Skeletal muscle cell (primary cell): ENCODE results near the gene YY2.
"Not testable (repeated sequence)": the region's sequence is repeated elsewhere in the genome, so short reads cannot be mapped to it uniquely, and the experiment has no call there.

Experiments used
- DNase-seq: peaks from one replicate; pipeline ENCODE4 v3.0.0-alpha.2; 2010; ENCODE audit warnings: low read depth
- H3K4me3 ChIP-seq: 2 replicates; pipeline ENCODE4 v1.5.1; 2011; ENCODE audit warnings: low read depth, mild to moderate bottlenecking, control low read depth, low read length, moderate library complexity

Gene YY2

DNA sequence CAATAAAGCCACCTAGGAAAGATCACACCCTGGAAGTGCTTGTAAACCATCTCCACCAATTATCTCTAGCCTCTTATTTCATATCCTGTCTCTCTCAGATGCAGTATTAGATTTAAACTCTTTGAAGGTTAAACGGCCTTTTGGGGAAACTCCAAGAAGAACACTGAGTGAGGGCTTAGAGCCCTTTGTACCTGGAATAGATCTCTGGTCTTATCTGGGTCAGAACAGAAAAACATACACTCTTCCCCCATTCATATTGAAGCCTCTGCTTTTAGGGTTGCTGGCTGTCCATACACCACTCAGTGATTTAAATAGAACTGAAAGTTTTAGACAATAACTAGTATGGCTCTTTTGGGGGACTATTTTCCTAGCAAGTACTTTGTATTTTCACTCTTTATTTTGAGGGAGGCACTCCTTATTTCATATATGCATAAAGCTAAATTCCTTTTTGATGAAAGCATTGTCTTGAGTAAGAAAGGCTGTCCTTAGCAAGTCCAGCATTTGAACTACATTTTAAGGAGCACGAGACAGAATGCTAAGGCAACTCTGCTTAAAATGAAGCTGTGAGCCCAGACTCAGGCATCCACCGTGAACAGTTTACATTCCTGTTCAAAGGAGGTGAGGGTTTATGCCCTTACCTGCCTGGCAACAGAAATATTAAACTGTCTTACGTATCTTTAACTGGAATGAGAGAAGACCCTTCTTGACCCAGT is 17.4 kb downstream of the YY2 start:
- no peak for DNase-seq
- no peak overlapping the region for H3K4me3 ChIP-seq

- not testable (repeated sequence) for H3K4me3 ChIP-seq, DNase-seq
Observed at GRCh38 chrX:21874182-21874581, 18.4 kb downstream of the YY2 start.

DNA sequence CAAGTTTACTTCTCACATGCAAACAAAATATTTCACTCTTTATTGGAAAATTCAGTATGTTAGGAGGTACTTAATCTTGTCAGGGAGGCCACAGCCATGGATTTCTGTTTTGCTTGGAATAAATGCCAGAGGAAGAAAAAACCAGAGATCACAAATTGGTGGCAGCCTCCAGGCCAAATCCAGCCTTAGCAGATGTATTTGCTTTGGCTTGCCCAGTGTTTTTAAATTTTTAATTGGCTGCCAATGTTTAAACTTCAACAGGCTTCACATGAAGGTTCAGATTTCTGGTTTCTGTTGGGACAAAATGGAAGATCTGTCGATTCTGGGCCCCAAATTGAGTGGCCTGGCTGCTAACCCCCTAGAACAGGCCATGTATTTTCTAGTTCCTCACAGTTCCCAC is 19.2 kb downstream of the YY2 start:
- DNase-seq, result no peak

DNA sequence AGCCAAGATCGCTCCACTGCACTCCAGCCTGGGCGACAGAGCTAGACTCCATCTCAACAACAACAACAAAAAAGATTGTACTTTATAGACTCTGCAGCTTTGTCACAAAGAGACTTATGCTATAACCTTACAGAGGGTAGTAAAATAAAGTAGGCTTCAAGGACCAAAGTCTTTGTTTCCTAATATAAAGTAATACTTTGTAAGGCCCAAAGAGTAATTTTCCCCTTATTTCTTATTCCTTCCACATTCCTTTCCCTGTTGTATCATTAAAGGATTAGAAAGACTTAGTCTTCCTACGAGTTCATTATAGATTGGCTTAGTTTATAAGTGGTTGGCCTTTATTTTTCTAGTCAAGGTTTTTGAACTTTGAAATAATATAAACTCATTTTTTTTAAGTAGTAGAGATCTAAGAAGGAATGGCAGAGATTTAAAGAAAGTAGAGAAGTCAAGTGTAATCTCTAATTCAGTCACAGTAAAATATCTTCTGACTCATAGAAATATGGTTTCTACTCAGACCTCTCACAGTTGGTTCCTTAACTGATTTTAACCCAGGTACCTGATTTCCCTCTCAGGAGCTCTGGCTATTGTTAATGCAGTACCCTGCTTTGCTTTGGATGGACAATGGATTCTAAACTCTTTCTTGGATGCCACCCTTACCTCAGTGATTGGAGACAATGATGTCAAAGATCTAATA is 26.2 kb downstream of the YY2 start:
- DNase-seq, result no peak

More for the DNA sequence above, 19.2 kb downstream of the YY2 start:
- H3K4me3 ChIP-seq, result no peak overlapping the region

GRCh38 chrX:21883258-21883657 is 27.5 kb downstream of the YY2 start:
- no peak overlapping the region for H3K4me3 ChIP-seq
- DNase-seq, result no peak

More for the DNA sequence above, 26.2 kb downstream of the YY2 start:
- H3K4me3 ChIP-seq, result no peak overlapping the region

- peak; percentile 16 for DNase-seq
- H3K4me3 ChIP-seq, result no peak overlapping the region
Observed at GRCh38 chrX:21885568-21885967, 29.8 kb downstream of the YY2 start.

GRCh38 chrX:21905313-21905712 is 49.5 kb downstream of the YY2 start:
- H3K4me3 ChIP-seq, result no peak overlapping the region
- no peak for DNase-seq

DNA sequence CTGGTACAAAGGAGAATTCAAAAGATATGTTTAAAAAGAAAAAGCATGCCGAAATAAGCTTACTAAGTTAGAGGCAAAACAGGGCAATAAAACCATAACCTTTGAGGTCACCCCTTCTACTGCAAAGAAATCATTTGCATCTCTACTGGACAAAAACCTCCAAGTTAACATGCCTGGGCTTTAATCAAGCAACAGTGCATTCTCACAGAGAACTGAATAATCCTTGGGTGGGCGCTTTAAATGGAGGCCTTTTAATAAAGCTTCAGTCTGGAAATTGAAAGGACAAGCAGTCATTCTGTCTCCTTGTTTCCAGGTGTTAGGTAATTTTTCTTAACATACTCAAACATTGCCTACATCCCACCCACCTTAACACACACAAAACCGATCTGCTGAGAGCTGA is 50.2 kb downstream of the YY2 start:
- no peak overlapping the region for H3K4me3 ChIP-seq
- DNase-seq, result no peak

GRCh38 chrX:21907260-21907659 is 51.5 kb downstream of the YY2 start:
- no peak overlapping the region for H3K4me3 ChIP-seq
- no peak for DNase-seq
